ENCODE data around the gene SRM.

SRM gene

DNA sequence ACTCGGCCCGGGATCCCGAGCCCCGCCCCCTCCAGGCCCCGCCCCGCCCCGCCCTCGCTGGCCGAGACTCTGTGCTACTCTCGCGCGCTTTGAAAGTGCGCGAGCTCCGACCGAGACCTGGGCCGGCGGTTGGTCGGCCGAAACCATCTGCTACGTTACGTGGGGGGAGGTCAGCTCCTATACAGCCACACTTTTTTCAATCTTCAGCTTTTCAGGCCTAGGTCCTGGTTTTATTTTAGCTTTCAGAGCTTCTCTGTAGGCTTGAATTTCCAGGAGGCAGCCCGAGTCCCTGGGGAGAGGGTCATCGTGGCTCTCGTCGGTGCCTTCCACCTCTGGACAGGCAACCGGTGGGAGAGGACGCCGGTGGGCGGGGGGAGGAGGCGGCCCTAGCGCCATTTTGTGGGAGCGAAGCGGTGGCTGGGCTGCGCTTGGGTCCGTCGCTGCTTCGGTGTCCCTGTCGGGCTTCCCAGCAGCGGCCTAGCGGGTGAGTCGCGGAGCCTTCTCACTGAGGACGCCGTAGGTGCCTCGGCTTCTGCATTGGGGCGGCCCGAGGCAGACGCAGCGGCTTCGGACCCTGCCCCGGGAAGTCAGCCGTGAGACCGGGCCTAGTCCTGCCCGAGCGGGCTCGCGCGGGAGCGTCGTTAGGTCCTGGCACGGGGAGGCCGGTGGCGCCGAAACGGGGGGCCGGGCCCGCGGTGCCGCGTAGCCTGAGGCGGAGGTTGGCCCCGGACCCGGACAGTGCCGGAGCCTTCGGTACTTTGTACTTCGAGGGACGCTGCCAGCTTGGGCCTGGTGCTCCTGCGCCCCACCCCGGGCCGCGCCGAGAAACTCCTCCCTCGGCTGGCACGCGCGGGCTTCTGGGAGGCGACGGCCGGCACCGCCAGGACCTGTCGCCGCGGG lies 47.3 kb downstream of the SRM start, which contains the start of gene TARDBP:
TARDBP (plus strand) TSS at position 395 of the 900 bp plus-strand sequence. CDS start 1,074 bp downstream, outside the sequence.
- DNase-seq = peak; percentile 92

Data from CD4-positive, alpha-beta T cell treated with Interleukin-10 for 1 hour (primary cell).